ENCODE measurements around the gene TRAK1. TPM values are rescaled to one million over a fixed set of nuclear protein-coding genes. Genes with fewer than 3 reads are reported as not detected.

Gene TRAK1
- total and polyA plus RNA-seq, 2 experiments from 2014 or later, result 19.0 to 28.8 TPM

GRCh38 chr3:42139621-42140453 lies 48.7 kb downstream of the TRAK1 start:
- no peaks in the 10 kb centered on the region for H4K20me1 ChIP-seq (ENCODE audit: insufficient read depth, poor library complexity, severe bottlenecking)
- WGBS (ENCODE audit: low lambda C conversion rate, missing lambda C conversion rate), result 93% methylated on average over 16 of the region's 16 CpGs

GRCh38 chr3:42140665-42141203 lies 49.6 kb downstream of the TRAK1 start:
- Histone ChIP-seq H4K20me1 (ENCODE audit: insufficient read depth, poor library complexity, severe bottlenecking) (no peaks in the 10 kb centered on the region), H3K4me2 (no peak overlapping the region), H3K4me1 (ENCODE audit: insufficient read depth) (no peaks in the 10 kb centered on the region), H3K4me3 (no peak overlapping the region), H3K27me3 (no peaks in the 10 kb centered on the region), H3K9me3 (ENCODE audit: low read depth) (no peaks in the 10 kb centered on the region), H3K27ac (no peak overlapping the region), H3K9me2 (replicated peaks; ENCODE audit: insufficient read depth) (no peaks in the 10 kb centered on the region), H3K79me2 (peaks cover 43% of the 10 kb centered on the region), H2AFZ (no peak overlapping the region), H3K36me3 (replicated peaks; ENCODE audit: insufficient read depth, low read depth) (no peaks in the 10 kb centered on the region)
- no peak for DNase-seq (ENCODE audit: low spot score)
- 87% methylated on average over 7 of the region's 7 CpGs for WGBS (ENCODE audit: low lambda C conversion rate, missing lambda C conversion rate)
- no peak for TF ChIP-seq CTCF (IDR thresholded peaks at IDR 0.05; ENCODE audit: poor library complexity)
- TF ChIP-seq EZH2phosphoT487 (IDR thresholded peaks at IDR 0.05; ENCODE audit: low read depth, severe bottlenecking, unreplicated experiment), result no peak
- no peak for TF ChIP-seq EZH2 (IDR thresholded peaks at IDR 0.05; ENCODE audit: borderline replicate concordance)

More at GRCh38 chr3:42139621-42140453, 48.7 kb downstream of the TRAK1 start:
- H3K79me2 ChIP-seq, result peaks cover 43% of the 10 kb centered on the region
- TF ChIP-seq EZH2phosphoT487 (IDR thresholded peaks at IDR 0.05; ENCODE audit: low read depth, severe bottlenecking, unreplicated experiment) (no peak), CTCF (IDR thresholded peaks at IDR 0.05; ENCODE audit: poor library complexity) (no peak), EZH2 (IDR thresholded peaks at IDR 0.05; ENCODE audit: borderline replicate concordance) (no peak)
- no peak overlapping the region for H3K4me2 ChIP-seq
- H3K27ac ChIP-seq, result no peak overlapping the region
- no peak overlapping the region for H2AFZ ChIP-seq
- no peak overlapping the region for H3K4me3 ChIP-seq
- no peak for DNase-seq (ENCODE audit: low spot score)
- no peaks in the 10 kb centered on the region for H3K36me3 ChIP-seq (replicated peaks; ENCODE audit: insufficient read depth, low read depth)
- no peaks in the 10 kb centered on the region for H3K27me3 ChIP-seq
- H3K9me2 ChIP-seq (replicated peaks; ENCODE audit: insufficient read depth), result no peaks in the 10 kb centered on the region
- H3K4me1 ChIP-seq (ENCODE audit: insufficient read depth), result peaks cover 5% of the 10 kb centered on the region
- no peaks in the 10 kb centered on the region for H3K9me3 ChIP-seq (ENCODE audit: low read depth)

- no peaks in the 10 kb centered on the region for H3K9me2 ChIP-seq (replicated peaks; ENCODE audit: insufficient read depth)
- no peaks in the 10 kb centered on the region for H3K9me3 ChIP-seq (ENCODE audit: low read depth)
- WGBS (ENCODE audit: low lambda C conversion rate, missing lambda C conversion rate), result 70% methylated on average over 7 of the region's 7 CpGs
- no peaks in the 10 kb centered on the region for H3K27me3 ChIP-seq
- H3K4me1 ChIP-seq (ENCODE audit: insufficient read depth), result no peaks in the 10 kb centered on the region
- peaks cover 25% of the 10 kb centered on the region for H3K79me2 ChIP-seq
- no peak for DNase-seq (ENCODE audit: low spot score)
- H3K4me2 ChIP-seq, result no peak overlapping the region
- H3K36me3 ChIP-seq (replicated peaks; ENCODE audit: insufficient read depth, low read depth), result no peaks in the 10 kb centered on the region
- H3K4me3 ChIP-seq, result no peak overlapping the region
- no peak for TF ChIP-seq EZH2 (IDR thresholded peaks at IDR 0.05; ENCODE audit: borderline replicate concordance)
- TF ChIP-seq EZH2phosphoT487 (IDR thresholded peaks at IDR 0.05; ENCODE audit: low read depth, severe bottlenecking, unreplicated experiment), result no peak
- TF ChIP-seq CTCF (IDR thresholded peaks at IDR 0.05; ENCODE audit: poor library complexity), result no peak
- no peaks in the 10 kb centered on the region for H4K20me1 ChIP-seq (ENCODE audit: insufficient read depth, poor library complexity, severe bottlenecking)
- no peak overlapping the region for H2AFZ ChIP-seq
- H3K27ac ChIP-seq, result no peak overlapping the region
Measured at GRCh38 chr3:42143440-42143839, 52.3 kb downstream of the TRAK1 start.
